Measurements from ENCODE around the gene C6orf47. TPM values are rescaled to one million over a fixed set of nuclear protein-coding genes. Genes with fewer than 3 reads are reported as not detected.
A peak's percentile ranks its signal among the peaks of the same experiment; 100 is the strongest.

Gene C6orf47
- total and polyA plus RNA-seq, 2 of the 13 experiments (the other 11 are each of a cell fraction or from before 2014, with no cell fraction given), result 1.7 to 18.1 TPM

DNA sequence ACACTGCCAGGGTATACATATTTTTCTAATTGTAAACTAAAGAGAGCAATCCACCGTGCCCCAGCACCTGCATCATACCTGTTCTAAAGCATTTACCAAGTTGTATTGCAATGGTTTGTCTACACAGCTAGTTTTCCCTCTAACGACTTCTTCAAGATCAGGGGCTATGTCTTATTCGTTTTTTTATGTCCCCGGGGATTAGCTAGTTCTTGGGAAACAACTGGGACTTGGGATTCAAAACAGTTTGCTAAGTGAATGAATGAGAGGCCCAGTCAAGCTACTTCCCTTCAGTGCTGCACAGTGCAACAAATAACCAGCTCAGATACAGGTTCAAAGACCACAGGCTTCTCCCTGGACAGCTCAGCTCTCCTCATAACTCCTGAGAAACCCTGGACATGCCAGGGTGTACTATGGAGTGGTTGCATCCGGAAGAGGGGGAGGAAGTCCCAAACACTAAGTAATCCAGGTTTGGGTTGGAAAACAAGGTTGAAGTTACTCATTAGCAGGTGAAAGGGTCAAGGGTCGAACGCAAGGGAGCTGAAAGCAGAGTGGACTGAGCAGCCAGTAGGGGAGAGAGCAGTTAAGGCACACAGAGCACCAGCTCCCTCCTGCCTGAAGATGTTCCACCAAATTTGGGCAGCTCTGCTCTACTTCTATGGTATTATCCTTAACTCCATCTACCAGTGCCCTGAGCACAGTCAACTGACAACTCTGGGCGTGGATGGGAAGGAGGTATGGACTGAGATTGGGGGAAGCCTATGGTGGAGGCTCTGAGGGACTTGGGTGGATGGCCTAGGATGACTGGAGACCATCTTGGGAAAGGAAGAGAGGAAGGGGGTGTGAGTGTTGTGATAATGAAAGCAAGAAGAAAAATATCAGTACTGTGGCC, 5.0 kb downstream of the C6orf47 start, which contains the start of gene APOM (continued):
- TF ChIP-seq, protein P1, sequence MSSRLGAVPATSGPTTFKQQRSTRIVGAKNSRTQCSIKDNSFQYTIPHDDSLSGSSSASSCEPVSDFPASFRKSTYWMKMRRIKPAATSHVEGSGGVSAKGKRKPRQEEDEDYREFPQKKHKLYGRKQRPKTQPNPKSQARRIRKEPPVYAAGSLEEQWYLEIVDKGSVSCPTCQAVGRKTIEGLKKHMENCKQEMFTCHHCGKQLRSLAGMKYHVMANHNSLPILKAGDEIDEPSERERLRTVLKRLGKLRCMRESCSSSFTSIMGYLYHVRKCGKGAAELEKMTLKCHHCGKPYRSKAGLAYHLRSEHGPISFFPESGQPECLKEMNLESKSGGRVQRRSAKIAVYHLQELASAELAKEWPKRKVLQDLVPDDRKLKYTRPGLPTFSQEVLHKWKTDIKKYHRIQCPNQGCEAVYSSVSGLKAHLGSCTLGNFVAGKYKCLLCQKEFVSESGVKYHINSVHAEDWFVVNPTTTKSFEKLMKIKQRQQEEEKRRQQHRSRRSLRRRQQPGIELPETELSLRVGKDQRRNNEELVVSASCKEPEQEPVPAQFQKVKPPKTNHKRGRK (CRISPR knock-in tag; IDR thresholded peaks at IDR 0.05), result no peak
- TF ChIP-seq, protein P2, sequence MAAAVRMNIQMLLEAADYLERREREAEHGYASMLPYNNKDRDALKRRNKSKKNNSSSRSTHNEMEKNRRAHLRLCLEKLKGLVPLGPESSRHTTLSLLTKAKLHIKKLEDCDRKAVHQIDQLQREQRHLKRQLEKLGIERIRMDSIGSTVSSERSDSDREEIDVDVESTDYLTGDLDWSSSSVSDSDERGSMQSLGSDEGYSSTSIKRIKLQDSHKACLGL (CRISPR knock-in tag; IDR thresholded peaks at IDR 0.05), result no peak; the same call in 1 of the 2 replicates
- TF ChIP-seq ZMYM2 (CRISPR knock-in tag; IDR thresholded peaks at IDR 0.05) (peak; percentile 79; the same call in 1 of the 2 replicates), ZNF205 (CRISPR knock-in tag; IDR thresholded peaks at IDR 0.05) (peak; percentile 91), ZNF766 (CRISPR knock-in tag; IDR thresholded peaks at IDR 0.05; ENCODE audit: borderline replicate concordance) (peak; percentile 95), BRD4 (CRISPR knock-in tag; IDR thresholded peaks at IDR 0.05) (peak; percentile 96), EZH2 (conservative IDR thresholded peaks at IDR 0.05; ENCODE audit: low read depth, low read length) (no peak), NPAS2 (CRISPR knock-in tag; IDR thresholded peaks at IDR 0.05; ENCODE audit: borderline replicate concordance) (no peak), ASH2L (IDR thresholded peaks at IDR 0.05; ENCODE audit: insufficient read length, low read depth, low read length) (peak; percentile 92), CAMTA2 (CRISPR knock-in tag; IDR thresholded peaks at IDR 0.05; ENCODE audit: borderline replicate concordance) (peak; percentile 79; the same call in 1 of the 2 replicates), MEIS1 (CRISPR knock-in tag; IDR thresholded peaks at IDR 0.05; ENCODE audit: borderline replicate concordance) (peak; percentile 80; the same call in 1 of the 2 replicates), SALL2 (CRISPR knock-in tag; IDR thresholded peaks at IDR 0.05) (peak; percentile 83; the same call in 1 of the 2 replicates), FIP1L1 (IDR thresholded peaks at IDR 0.05; ENCODE audit: borderline replicate concordance, insufficient read depth, low read depth, low read length) (no peak; the same call in 1 of the 2 replicates), ZNF598 (CRISPR knock-in tag; IDR thresholded peaks at IDR 0.05; ENCODE audit: borderline replicate concordance) (no peak), DDIT3 (CRISPR knock-in tag; IDR thresholded peaks at IDR 0.05) (no peak), ZNF761 (CRISPR knock-in tag; conservative IDR thresholded peaks at IDR 0.05) (no peak; the same call in 1 of the 2 replicates), ZSCAN20 (CRISPR knock-in tag; IDR thresholded peaks at IDR 0.05; ENCODE audit: borderline replicate concordance) (peak; percentile 82), NR1H2 (CRISPR knock-in tag; IDR thresholded peaks at IDR 0.05; ENCODE audit: borderline replicate concordance, low read depth) (peak; percentile 92; the same call in 1 of the 2 replicates), PHF8 (CRISPR knock-in tag; IDR thresholded peaks at IDR 0.05) (peak; percentile 51)
- TF ChIP-seq, protein P3, sequence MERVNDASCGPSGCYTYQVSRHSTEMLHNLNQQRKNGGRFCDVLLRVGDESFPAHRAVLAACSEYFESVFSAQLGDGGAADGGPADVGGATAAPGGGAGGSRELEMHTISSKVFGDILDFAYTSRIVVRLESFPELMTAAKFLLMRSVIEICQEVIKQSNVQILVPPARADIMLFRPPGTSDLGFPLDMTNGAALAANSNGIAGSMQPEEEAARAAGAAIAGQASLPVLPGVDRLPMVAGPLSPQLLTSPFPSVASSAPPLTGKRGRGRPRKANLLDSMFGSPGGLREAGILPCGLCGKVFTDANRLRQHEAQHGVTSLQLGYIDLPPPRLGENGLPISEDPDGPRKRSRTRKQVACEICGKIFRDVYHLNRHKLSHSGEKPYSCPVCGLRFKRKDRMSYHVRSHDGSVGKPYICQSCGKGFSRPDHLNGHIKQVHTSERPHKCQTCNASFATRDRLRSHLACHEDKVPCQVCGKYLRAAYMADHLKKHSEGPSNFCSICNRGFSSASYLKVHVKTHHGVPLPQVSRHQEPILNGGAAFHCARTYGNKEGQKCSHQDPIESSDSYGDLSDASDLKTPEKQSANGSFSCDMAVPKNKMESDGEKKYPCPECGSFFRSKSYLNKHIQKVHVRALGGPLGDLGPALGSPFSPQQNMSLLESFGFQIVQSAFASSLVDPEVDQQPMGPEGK (CRISPR knock-in tag; IDR thresholded peaks at IDR 0.05), result peak; percentile 81
- TF ChIP-seq, protein P4, sequence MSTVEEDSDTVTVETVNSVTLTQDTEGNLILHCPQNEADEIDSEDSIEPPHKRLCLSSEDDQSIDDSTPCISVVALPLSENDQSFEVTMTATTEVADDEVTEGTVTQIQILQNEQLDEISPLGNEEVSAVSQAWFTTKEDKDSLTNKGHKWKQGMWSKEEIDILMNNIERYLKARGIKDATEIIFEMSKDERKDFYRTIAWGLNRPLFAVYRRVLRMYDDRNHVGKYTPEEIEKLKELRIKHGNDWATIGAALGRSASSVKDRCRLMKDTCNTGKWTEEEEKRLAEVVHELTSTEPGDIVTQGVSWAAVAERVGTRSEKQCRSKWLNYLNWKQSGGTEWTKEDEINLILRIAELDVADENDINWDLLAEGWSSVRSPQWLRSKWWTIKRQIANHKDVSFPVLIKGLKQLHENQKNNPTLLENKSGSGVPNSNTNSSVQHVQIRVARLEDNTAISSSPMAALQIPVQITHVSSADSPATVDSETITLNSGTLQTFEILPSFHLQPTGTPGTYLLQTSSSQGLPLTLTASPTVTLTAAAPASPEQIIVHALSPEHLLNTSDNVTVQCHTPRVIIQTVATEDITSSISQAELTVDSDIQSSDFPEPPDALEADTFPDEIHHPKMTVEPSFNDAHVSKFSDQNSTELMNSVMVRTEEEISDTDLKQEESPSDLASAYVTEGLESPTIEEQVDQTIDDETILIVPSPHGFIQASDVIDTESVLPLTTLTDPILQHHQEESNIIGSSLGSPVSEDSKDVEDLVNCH (CRISPR knock-in tag; IDR thresholded peaks at IDR 0.05), result no peak

Measured in HepG2 (cell line).